CD4-positive, alpha-beta T cell treated with Interleukin-10 for 1 hour (primary cell): ENCODE measurements around the gene HSF2.
A peak's percentile ranks its signal among the peaks of the same experiment; 100 is the strongest.

Experiments used
- DNase-seq: peaks from one replicate; pipeline ENCODE4 v3.0.0-alpha.2; 2020

HSF2 gene

GRCh38 chr6:122399348-122400120 lies at the start of gene HSF2:
TSS of gene HSF2 (plus strand) at chr6:122399652. CDS start at chr6:122399738, 86 bp downstream.
- peak; percentile 97 for DNase-seq

DNA sequence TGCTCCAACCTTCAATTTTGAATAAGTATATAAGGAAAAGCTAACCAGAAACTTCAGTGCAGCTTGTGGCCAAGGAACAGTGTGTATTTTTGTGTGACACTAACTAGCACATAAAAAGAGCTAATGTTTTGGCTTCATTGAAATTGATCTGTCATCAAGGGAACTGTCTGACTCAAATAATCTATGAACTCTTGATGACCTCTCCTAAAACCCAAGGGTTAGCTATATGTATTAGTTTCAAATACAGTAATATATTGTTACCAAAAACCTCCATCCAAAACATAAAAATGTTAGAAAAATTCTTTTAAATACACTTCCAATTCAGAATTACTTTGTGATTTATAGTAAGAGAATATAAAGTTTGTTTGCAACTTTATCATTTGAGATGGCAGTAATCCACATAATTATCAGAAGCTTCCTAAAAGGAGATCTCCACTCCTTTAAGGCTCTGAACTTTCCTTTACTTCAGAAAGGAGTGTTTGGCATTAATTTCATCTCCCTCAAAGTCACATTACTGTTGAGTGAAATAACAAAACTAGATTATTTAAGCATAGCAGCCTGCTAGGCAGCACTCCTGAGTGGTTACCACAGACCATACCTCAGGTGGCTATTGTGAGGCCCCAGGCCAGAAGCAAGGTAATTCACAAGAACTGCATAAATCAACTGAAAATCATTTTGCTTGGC lies 46.3 kb upstream of the HSF2 start:
- no peak for DNase-seq

- no peak for DNase-seq
Measured at GRCh38 chr6:122360809-122361208, 38.6 kb upstream of the HSF2 start.

GRCh38 chr6:122361314-122361979 lies 38.0 kb upstream of the HSF2 start:
- DNase-seq = no peak

- no peak for DNase-seq
Measured at GRCh38 chr6:122363769-122364483, 35.5 kb upstream of the HSF2 start.

DNA sequence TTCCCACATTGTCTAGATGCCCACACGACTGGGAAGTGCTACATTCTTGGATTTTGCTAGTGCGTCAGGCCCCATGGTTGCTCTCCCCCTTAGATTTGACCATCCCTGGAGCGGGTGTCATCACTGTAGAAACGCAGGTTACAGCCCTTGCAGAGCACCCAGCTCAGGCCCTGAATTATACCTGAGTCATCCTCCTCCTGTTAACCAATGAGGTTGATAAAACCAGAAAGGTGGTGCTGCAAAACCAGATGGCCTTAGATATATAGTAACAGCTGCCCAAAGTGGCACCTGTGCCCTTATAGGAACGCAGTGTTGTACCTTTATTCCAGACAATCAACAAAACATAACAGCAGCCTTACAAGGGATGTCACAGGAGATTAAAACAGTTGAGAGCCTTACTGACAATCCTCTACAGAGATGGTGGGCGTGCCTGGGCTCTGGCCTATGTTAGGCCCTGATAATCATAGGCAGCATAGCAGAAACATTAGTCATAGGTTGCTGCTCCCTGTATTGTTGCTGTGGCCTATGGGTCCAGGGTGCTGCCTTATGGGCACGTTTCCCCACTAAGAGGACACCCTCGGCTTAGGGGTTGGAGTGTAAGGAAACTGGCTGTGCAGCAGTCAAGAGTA lies 33.6 kb upstream of the HSF2 start:
- no peak for DNase-seq

GRCh38 chr6:122367171-122367570 lies 32.3 kb upstream of the HSF2 start:
- DNase-seq = no peak

- DNase-seq = no peak
Measured at GRCh38 chr6:122369536-122369935, 29.9 kb upstream of the HSF2 start.

DNA sequence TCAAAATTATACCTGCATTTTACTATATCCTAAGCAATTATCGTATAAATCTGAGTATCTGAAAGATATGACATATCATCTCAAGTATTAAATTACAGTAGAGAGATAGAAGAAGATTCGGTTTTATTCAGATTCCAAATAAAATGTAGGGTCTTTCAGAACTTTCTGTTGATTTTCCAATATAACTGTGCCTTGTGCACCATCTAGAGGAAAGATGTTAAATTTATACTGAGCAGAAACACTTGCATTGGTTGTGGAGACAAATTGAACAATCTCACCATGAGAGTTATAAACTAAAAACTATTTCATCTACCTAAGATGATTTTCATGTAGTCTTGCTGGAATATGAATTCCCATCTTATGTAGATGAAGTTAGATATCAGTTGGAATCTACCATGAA lies 26.8 kb upstream of the HSF2 start:
- DNase-seq = no peak

- DNase-seq = no peak
Measured at GRCh38 chr6:122374307-122374706, 25.1 kb upstream of the HSF2 start.

DNA sequence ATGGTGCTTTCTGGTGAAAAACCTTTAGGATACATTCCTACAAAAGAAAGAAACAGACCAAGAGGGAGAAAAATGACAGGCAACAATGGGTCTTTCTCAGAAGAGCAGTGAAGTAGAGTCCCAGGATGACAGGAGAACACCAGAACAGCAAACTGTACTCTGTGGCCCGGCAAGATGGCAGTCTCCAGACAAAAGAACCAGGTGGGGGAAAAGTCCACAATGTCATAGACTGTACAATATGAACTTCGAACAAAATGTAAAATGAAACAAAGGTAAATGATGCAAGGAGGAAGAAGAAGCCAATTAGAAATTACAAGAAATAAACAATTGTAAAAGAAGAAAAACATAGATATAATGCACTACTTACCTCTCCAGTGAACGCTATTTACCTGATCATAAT lies 23.2 kb upstream of the HSF2 start:
- no peak for DNase-seq

DNA sequence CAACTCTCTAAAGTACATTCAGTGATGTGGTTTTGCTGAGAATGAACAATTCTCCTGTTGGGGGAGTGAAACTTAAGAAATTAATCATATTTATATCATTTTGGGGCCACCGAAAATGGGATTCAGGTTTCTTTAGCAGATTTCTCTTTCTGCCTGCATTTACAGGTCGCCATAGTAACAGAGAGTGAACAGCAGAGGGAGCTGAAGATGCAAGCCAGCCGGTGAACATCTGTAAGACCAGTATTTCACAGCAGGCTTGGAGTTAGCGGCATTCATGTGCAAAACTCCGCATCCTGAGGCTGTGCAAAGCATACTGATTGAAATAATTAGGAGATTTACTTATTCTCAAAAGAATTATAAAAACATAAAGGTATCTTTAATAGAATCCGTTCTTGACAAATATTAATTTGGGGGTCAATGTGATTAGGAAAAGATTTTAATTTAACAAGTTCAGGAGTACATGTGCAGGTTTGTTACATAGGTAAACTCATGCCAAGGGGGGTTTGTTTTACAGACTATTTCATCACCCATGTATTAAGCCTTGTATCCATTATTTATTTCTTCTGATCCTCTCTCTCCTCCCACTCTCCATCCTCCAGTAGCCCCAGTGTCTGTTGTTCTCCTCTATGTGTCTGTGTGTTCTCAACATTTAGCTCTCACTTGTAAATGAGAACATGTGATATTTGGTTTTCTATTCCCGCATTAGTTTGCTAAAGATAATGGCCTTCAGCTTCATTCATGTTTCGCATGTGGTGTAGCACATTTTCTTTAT lies 17.8 kb upstream of the HSF2 start:
- DNase-seq = peak; percentile 75

DNA sequence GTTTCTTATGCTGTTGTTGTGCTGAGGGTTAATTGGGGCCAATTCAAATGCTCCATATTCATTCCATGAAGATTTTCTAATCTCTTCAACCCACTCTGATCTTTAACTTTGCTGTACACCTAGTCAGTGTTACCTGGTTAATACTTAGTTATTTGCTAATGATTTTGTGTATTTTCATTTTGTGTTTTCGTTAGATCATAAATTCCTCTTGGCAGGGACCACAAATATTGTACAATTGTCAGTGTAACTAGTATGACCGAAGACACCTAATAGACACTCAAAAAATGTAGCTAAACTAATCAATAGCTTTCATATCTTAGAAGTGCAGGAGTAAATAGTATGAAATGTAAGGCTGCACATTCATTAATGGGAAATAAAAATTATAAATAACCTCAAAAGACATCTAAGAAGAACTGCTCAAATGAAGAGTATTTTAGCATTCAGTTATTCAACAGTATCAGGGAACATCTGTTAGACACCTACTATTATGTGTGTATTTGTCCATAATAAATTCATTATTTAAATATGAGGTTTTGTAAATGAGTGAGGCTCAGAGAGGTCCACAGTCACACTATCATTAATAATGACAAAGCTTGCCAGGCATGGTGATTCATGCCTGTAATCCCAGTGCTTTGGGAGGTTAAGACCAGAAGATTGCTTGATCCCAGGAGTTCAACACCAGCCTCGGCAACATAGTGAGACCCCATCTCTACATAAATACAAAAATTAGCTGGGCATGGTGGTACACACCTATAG lies 13.4 kb upstream of the HSF2 start:
- DNase-seq = no peak

DNA sequence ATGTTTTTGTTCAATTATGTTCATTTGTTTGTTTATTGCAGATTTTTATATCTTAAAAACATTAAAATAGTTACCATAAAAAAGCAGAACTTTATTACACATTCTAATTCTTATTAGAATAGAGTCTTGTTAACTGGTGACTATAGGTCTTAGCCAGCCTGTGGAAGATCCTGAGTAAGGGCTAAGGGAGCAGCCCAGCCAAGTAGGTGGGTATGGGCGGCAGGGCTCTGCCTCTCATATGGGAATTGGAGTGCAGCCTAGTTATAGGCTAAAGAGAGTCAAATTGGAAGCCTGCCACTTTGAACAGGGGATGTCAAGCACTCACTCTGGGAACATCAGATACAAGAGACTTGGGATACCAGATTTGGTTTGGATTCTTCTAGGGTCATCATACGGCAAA lies 10.5 kb upstream of the HSF2 start:
- no peak for DNase-seq

- no peak for DNase-seq
Measured at GRCh38 chr6:122389704-122390372, 9.6 kb upstream of the HSF2 start.

DNA sequence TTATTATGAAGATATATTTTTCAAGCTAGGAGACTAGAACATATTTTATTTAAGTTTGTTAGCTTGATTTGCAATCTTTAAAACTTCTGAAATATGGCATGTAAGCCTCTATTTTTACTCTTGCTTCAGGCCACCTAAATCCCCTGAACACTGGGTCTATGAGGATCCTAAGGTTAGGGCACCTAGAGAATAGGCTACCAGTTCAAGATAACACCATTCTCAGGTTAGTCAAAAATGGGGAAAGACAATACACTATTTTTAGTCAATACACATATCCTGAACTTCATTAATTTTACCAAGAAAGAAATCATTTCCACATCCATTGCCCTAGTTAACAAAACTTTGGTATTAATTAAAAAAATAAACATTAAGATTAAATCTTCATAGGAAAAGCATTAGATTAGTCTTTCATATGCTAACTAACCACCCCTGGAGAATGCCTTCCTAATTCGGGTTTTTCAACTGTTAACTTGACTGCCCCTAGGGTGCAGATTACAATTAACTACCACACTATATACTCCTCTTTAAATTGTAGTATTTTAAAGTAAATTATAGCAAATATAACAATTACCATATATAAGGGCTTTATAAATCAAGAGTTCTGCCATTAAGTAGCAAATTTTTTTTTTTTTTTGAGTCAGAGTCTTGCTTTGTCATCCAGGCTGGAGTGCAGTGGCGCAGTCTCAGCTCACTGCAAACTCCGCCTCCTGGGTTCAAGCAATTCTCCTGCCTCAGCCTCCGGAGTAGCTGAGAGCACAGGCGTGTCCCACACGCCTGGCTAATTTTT lies 6.7 kb upstream of the HSF2 start:
- no peak for DNase-seq

GRCh38 chr6:122393351-122393896 lies 6.0 kb upstream of the HSF2 start:
- DNase-seq = no peak

GRCh38 chr6:122394016-122394415 lies 5.4 kb upstream of the HSF2 start:
- no peak for DNase-seq

GRCh38 chr6:122399055-122399347 lies 451 bp upstream of the HSF2 start:
- DNase-seq = no peak

GRCh38 chr6:122400121-122400450 lies 634 bp downstream of the HSF2 start:
- DNase-seq = no peak
